Measurements from ENCODE around the gene PRRC2C.

Gene PRRC2C

GRCh38 chr1:171635661-171636060 is 150.3 kb downstream of the PRRC2C start:
- H3K27me3 Mint-ChIP-seq (ENCODE audit: low read depth, poor library complexity): peaks cover 12% of the 10 kb centered on the region
- no peak overlapping the region for H3K27ac Mint-ChIP-seq
- H3K36me3 Mint-ChIP-seq (ENCODE audit: low read depth): no peaks in the 10 kb centered on the region
- H3K9me3 Mint-ChIP-seq: peaks cover under 1% of the 10 kb centered on the region
- no peak for DNase-seq
- no peaks in the 10 kb centered on the region for H3K4me1 Mint-ChIP-seq
- TF ChIP-seq, protein P1, sequence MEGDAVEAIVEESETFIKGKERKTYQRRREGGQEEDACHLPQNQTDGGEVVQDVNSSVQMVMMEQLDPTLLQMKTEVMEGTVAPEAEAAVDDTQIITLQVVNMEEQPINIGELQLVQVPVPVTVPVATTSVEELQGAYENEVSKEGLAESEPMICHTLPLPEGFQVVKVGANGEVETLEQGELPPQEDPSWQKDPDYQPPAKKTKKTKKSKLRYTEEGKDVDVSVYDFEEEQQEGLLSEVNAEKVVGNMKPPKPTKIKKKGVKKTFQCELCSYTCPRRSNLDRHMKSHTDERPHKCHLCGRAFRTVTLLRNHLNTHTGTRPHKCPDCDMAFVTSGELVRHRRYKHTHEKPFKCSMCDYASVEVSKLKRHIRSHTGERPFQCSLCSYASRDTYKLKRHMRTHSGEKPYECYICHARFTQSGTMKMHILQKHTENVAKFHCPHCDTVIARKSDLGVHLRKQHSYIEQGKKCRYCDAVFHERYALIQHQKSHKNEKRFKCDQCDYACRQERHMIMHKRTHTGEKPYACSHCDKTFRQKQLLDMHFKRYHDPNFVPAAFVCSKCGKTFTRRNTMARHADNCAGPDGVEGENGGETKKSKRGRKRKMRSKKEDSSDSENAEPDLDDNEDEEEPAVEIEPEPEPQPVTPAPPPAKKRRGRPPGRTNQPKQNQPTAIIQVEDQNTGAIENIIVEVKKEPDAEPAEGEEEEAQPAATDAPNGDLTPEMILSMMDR (IDR thresholded peaks at IDR 0.05): no peak
- H3K4me3 Mint-ChIP-seq: no peak overlapping the region

- Mint-ChIP-seq H3K36me3 (ENCODE audit: low read depth) (no peaks in the 10 kb centered on the region), H3K27ac (no peak overlapping the region), H3K27me3 (ENCODE audit: low read depth, poor library complexity) (peaks cover 9% of the 10 kb centered on the region), H3K4me3 (no peak overlapping the region), H3K9me3 (no peaks in the 10 kb centered on the region), H3K4me1 (no peaks in the 10 kb centered on the region)
- TF ChIP-seq, protein P1 (IDR thresholded peaks at IDR 0.05): no peak
- DNase-seq: peak; percentile 45
Measured at GRCh38 chr1:171636141-171636540, 150.8 kb downstream of the PRRC2C start.

DNA sequence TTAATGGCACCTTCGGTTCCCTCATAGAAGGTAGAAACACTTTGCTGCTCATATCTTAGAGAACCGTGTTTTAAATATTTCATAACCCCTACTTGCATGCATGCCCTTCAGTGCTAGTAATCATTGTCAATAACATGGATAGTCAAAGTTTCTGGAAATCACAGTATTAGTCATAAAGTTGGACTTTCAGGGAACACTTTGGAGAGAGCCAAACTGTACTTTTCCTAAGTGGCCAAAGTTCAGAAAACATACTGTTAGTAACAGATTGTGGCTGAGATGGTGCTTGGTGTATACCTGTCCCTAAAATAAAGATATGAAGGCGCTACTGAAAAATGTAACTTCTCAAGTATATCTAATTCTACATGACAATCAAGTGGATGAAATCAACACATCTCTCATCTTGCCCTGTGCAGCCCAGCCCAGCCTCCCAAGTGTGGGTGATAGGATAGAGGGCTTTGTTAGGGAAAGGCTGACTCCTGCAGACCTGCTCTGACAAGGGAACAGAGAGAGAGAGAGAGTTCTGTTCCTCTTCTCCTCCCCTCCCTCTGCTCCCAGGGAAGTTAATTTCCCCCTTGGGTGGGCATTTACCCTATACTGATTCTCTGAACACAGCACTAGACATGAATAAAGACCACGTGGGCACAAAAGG is 152.7 kb downstream of the PRRC2C start:
- Mint-ChIP-seq H3K27ac (no peak overlapping the region), H3K9me3 (no peaks in the 10 kb centered on the region)
- DNase-seq: no peak

GRCh38 chr1:171640225-171640624 is 154.9 kb downstream of the PRRC2C start:
- H3K27ac Mint-ChIP-seq: no peak overlapping the region
- H3K36me3 Mint-ChIP-seq (ENCODE audit: low read depth): no peaks in the 10 kb centered on the region
- DNase-seq: no peak
- no peaks in the 10 kb centered on the region for H3K9me3 Mint-ChIP-seq
- H3K4me3 Mint-ChIP-seq: no peak overlapping the region
- H3K27me3 Mint-ChIP-seq (ENCODE audit: low read depth, poor library complexity): peaks cover 5% of the 10 kb centered on the region
- H3K4me1 Mint-ChIP-seq: peaks cover 11% of the 10 kb centered on the region
- TF ChIP-seq, protein P1 (IDR thresholded peaks at IDR 0.05): no peak

More for the DNA sequence above, 152.7 kb downstream of the PRRC2C start:
- peaks cover 5% of the 10 kb centered on the region for H3K27me3 Mint-ChIP-seq (ENCODE audit: low read depth, poor library complexity)
- TF ChIP-seq, protein P1 (IDR thresholded peaks at IDR 0.05): no peak
- H3K4me1 Mint-ChIP-seq: peaks cover 4% of the 10 kb centered on the region
- no peaks in the 10 kb centered on the region for H3K36me3 Mint-ChIP-seq (ENCODE audit: low read depth)
- H3K4me3 Mint-ChIP-seq: no peak overlapping the region

DNA sequence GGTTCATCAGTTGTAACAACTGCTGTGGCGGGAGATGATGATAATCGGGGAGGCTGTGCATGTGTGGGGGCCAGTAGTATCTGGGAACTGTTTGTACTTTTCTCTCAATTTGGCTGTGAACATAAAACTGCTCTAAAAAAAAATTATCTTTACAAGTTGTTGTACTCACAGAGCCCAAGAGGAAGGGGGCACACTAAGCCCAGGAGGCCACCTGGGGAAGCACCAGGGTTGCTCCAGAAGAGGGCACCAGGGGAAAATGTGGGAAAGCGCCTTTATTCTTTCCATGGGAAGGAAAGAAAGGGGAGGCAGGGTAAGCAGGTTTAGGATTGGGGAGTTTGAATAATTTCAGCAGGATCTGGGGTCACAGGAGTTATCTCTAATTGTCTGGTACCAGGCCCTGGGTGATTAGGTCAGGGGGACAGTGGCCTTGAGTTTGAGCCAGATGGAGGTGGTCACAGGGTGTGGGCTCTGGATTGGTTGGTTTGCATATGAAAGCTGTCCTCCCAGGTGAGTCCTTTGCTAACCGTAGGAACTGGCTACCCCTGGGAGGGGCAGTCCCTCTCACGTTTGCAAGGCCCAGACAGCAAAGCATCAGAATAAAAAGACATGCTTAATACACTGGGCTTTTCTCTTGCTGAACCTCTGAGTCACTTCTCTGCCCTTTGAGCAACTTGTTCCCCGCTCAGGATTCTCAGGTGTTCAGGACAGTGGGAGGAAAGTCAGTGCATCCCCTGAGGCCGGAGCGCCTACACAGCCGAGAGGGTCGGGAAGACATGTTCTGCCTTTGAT is 155.9 kb downstream of the PRRC2C start:
- Mint-ChIP-seq H3K27ac (peak overlapping the region; percentile 47), H3K4me1 (peaks cover 16% of the 10 kb centered on the region), H3K27me3 (ENCODE audit: low read depth, poor library complexity) (peaks cover 2% of the 10 kb centered on the region), H3K36me3 (ENCODE audit: low read depth) (no peaks in the 10 kb centered on the region), H3K9me3 (no peaks in the 10 kb centered on the region), H3K4me3 (no peak overlapping the region)
- DNase-seq: no peak
- TF ChIP-seq, protein P1 (IDR thresholded peaks at IDR 0.05): no peak
